IMR-90 (cell line): Measurements from ENCODE around the gene CC2D2B. TPM values are rescaled to one million over a fixed set of nuclear protein-coding genes. Genes with fewer than 3 reads are reported as not detected.

ENCODE experiments used
- ATAC-seq: fragments of 200-7000 bp; cut with Tn5 transposase; 2 replicates; pipeline ENCODE4 v1.9.1; 2020; ENCODE audit warnings: low read depth, mild to moderate bottlenecking, moderate library complexity
- BruUV-seq: library from RNA; stranded (reverse); fragments of 400-500 nt; replicated peaks from 2 replicates; lab custom pipeline; 2021; lab: Mats Ljungman, UMichigan
- CTCF ChIA-PET: fragments of 300-600 bp; formaldehyde crosslinking; extraction: SDS; loops from one replicate; lab custom pipeline; 2021; ENCODE audit warnings: antibody characterized with exemption; lab: Yijun Ruan, JAX
- POLR2A ChIA-PET: fragments of 300-600 bp; sonication (Branson Sonifier 250); formaldehyde crosslinking; loops from one replicate; lab custom pipeline; 2022; ENCODE audit warnings: antibody characterized with exemption; ENCODE audit not compliant: unreplicated experiment; lab: Charles Lee
- DNase-seq: peaks from one replicate; pipeline ENCODE4 v3.0.0; 2013
- H2AFZ ChIP-seq: replicated peaks from 2 replicates; pipeline ENCODE3; 2013; ENCODE audit warnings: low read length, mild to moderate bottlenecking; ENCODE audit not compliant: poor library complexity
- H2AK5ac ChIP-seq: 2 replicates; pipeline ENCODE4 v1.6.1; 2013; ENCODE audit warnings: low read depth, low read length, inconsistent platforms
- H2AK9ac ChIP-seq: replicated peaks from 2 replicates; pipeline ENCODE3; 2013; ENCODE audit warnings: mild to moderate bottlenecking, low read depth, low read length, moderate library complexity; ENCODE audit not compliant: poor library complexity
- H2BK120ac ChIP-seq: 2 replicates; pipeline ENCODE4 v1.6.1; 2013; ENCODE audit warnings: low read depth, low read length, inconsistent platforms
- H2BK15ac ChIP-seq: 3 replicates; pipeline ENCODE4 v1.6.1; 2013; ENCODE audit warnings: low read depth, low read length, inconsistent platforms
- H2BK20ac ChIP-seq: 2 replicates; pipeline ENCODE4 v1.6.1; 2013; ENCODE audit warnings: low read depth, mild to moderate bottlenecking, inconsistent platforms, low read length, moderate library complexity
- H2BK5ac ChIP-seq: 2 replicates; pipeline ENCODE4 v1.6.1; 2013; ENCODE audit warnings: mild to moderate bottlenecking, low read depth, low read length, inconsistent platforms; ENCODE audit not compliant: poor library complexity, severe bottlenecking
- H3K14ac ChIP-seq: replicated peaks from 2 replicates; pipeline ENCODE4 v1.6.1; 2013; ENCODE audit warnings: low read depth, low read length, inconsistent platforms
- H3K18ac ChIP-seq: 2 replicates; pipeline ENCODE4 v1.6.1; 2013; ENCODE audit warnings: low read depth, low read length, control low read depth
- H3K23ac ChIP-seq: 2 replicates; pipeline ENCODE4 v1.6.1; 2013; ENCODE audit warnings: low read depth, low read length, inconsistent platforms
- H3K27ac ChIP-seq: 2 replicates; pipeline ENCODE4 v1.5.1; 2013; ENCODE audit warnings: mild to moderate bottlenecking, control low read depth, low read length; ENCODE audit not compliant: insufficient read depth
- H3K27me3 ChIP-seq: 2 replicates; pipeline ENCODE4 v1.6.1; 2013; ENCODE audit warnings: low read length; ENCODE audit not compliant: control insufficient read depth, insufficient read depth
- H3K36me3 ChIP-seq: 2 replicates; pipeline ENCODE4 v1.6.1; 2013; ENCODE audit warnings: low read length, mixed read lengths; ENCODE audit not compliant: control insufficient read depth, insufficient read depth
- H3K4ac ChIP-seq: 2 replicates; pipeline ENCODE4 v1.6.1; 2013; ENCODE audit warnings: low read depth, low read length, inconsistent platforms
- H3K4me1 ChIP-seq: 2 replicates; pipeline ENCODE4 v1.6.1; 2013; ENCODE audit warnings: low read length, mixed read lengths; ENCODE audit not compliant: control insufficient read depth, insufficient read depth
- H3K4me2 ChIP-seq: 2 replicates; pipeline ENCODE4 v1.6.1; 2013; ENCODE audit warnings: low read depth, mild to moderate bottlenecking, control low read depth, low read length, moderate library complexity
- H3K4me3 ChIP-seq: 2 replicates; pipeline ENCODE4 v1.5.1; 2013; ENCODE audit warnings: low read depth, mild to moderate bottlenecking, control low read depth, low read length, moderate library complexity; ENCODE audit not compliant: insufficient read depth
- H3K56ac ChIP-seq: 2 replicates; pipeline ENCODE4 v1.6.1; 2013; ENCODE audit warnings: low read length, inconsistent platforms; ENCODE audit not compliant: insufficient read depth; ENCODE audit errors: extremely low read depth
- H3K79me1 ChIP-seq, 2 experiments: 2 replicates each; pipeline ENCODE4 v1.6.1; 2013; ENCODE audit warnings: low read length in 2 of 2, inconsistent platforms in 1 of 2, low read depth in 1 of 2
- H3K9ac ChIP-seq: 2 replicates; pipeline ENCODE4 v1.6.1; 2013; ENCODE audit warnings: low read depth, low read length, control low read depth
- H3K9me1 ChIP-seq: 2 replicates; pipeline ENCODE4 v1.6.1; 2013; ENCODE audit warnings: low read length, inconsistent platforms; ENCODE audit not compliant: insufficient read depth
- H3K9me3 ChIP-seq: 2 replicates; pipeline ENCODE4 v1.6.1; 2013; ENCODE audit warnings: low read length; ENCODE audit not compliant: control insufficient read depth, insufficient read depth
- H4K20me1 ChIP-seq: 2 replicates; pipeline ENCODE4 v1.6.1; 2013; ENCODE audit warnings: low read length, inconsistent platforms; ENCODE audit not compliant: insufficient read depth
- H4K5ac ChIP-seq: 2 replicates; pipeline ENCODE4 v1.6.1; 2013; ENCODE audit warnings: mild to moderate bottlenecking, low read depth, low read length, control low read depth
- H4K8ac ChIP-seq, 2 experiments: 2 replicates each; pipeline ENCODE4 v1.6.1; 2013; ENCODE audit warnings: low read depth in 2 of 2, low read length in 2 of 2, control low read depth in 1 of 2, inconsistent platforms in 1 of 2
- H4K91ac ChIP-seq: 2 replicates; pipeline ENCODE4 v1.6.1; 2013; ENCODE audit warnings: low read depth, low read length, inconsistent platforms; ENCODE audit not compliant: insufficient read depth
- BHLHE40 ChIP-seq: fragments of 150-350 bp; IDR thresholded peaks from 2 replicates; pipeline ENCODE4 v1.6.1; 2016; ENCODE audit warnings: mild to moderate bottlenecking, low read depth, low read length
- CEBPB ChIP-seq: IDR thresholded peaks from 2 replicates; pipeline ENCODE4 v1.6.1; 2012; ENCODE audit warnings: low read depth, low read length, improper control_type of control experiment
- CHD1 ChIP-seq: IDR thresholded peaks from 2 replicates; pipeline ENCODE4 v1.6.1; 2012; ENCODE audit warnings: low read depth, low read length, improper control_type of control experiment
- ELK1 ChIP-seq: fragments of 150-350 bp; IDR thresholded peaks from 2 replicates; pipeline ENCODE4 v1.6.1; 2016; ENCODE audit warnings: low read depth, mild to moderate bottlenecking, low read length, moderate library complexity, borderline replicate concordance
- FOS ChIP-seq: fragments of 150-350 bp; IDR thresholded peaks from 2 replicates; pipeline ENCODE4 v1.6.1; 2016; ENCODE audit warnings: low read depth, low read length
- MAFK ChIP-seq: IDR thresholded peaks from 2 replicates; pipeline ENCODE4 v1.6.1; 2012; ENCODE audit warnings: low read depth, low read length, improper control_type of control experiment
- MAZ ChIP-seq: IDR thresholded peaks from 2 replicates; pipeline ENCODE4 v1.6.1; 2012; ENCODE audit warnings: low read depth, mild to moderate bottlenecking, low read length, improper control_type of control experiment, moderate library complexity, borderline replicate concordance
- MXI1 ChIP-seq: IDR thresholded peaks from 2 replicates; pipeline ENCODE4 v1.6.1; 2012; ENCODE audit warnings: low read depth, mild to moderate bottlenecking, low read length, moderate library complexity, borderline replicate concordance
- NFE2L2 ChIP-seq: fragments of 150-350 bp; IDR thresholded peaks from 2 replicates; pipeline ENCODE4 v1.6.1; 2016; ENCODE audit warnings: low read depth, mild to moderate bottlenecking, low read length
- POLR2A ChIP-seq: IDR thresholded peaks from 2 replicates; pipeline ENCODE4 v1.6.1; 2012; ENCODE audit warnings: mild to moderate bottlenecking, low read depth, low read length
- RAD21 ChIP-seq: IDR thresholded peaks from 2 replicates; pipeline ENCODE4 v1.6.1; 2012; ENCODE audit warnings: low read length, improper control_type of control experiment
- RCOR1 ChIP-seq: IDR thresholded peaks from 2 replicates; pipeline ENCODE4 v1.6.1; 2012; ENCODE audit warnings: mild to moderate bottlenecking, low read length, improper control_type of control experiment; ENCODE audit not compliant: insufficient replicate concordance
- RFX5 ChIP-seq: IDR thresholded peaks from 2 replicates; pipeline ENCODE4 v1.8.0; 2012; ENCODE audit warnings: low read depth, mild to moderate bottlenecking, low read length, moderate library complexity
- SMC3 ChIP-seq: fragments of 150-350 bp; IDR thresholded peaks from 2 replicates; pipeline ENCODE4 v1.6.1; 2016; ENCODE audit warnings: low read depth, mild to moderate bottlenecking, antibody characterized with exemption, low read length, moderate library complexity
- WGBS, 2 experiments: methylation state at CpG; one replicate each; pipeline versions ENCODE4 v1.1.5 to v1.1.7; 2013; ENCODE audit warnings: missing lambda C conversion rate in 2 of 2; ENCODE audit not compliant: insufficient read length in 1 of 2; ENCODE audit errors: extremely low coverage in 2 of 2; 5-methylcytosine and 5-hydroxymethylcytosine counted together
- dilution Hi-C: fragments of 300-500 bp; cut with HindIII; formaldehyde crosslinking; loops from one replicate; pipeline ENCODE4 v1.14.3; 2018; ENCODE audit warnings: low sequenced_read_pairs; ENCODE audit not compliant: unreplicated experiment
- in situ Hi-C: fragments of 300-500 bp; cut with MboI; formaldehyde crosslinking; loops from 3 replicates; pipeline ENCODE4 v1.14.3; 2019; ENCODE audit warnings: low sequenced_read_pairs, inconsistent platforms, mixed read lengths
- intact Hi-C: fragments of 100-400 bp; cut with micrococcal nuclease; formaldehyde crosslinking; loops from 2 replicates; pipeline ENCODE4 v1.10.0; 2022
- polyA plus RNA-seq, 3 experiments: library from polyadenylated mRNA; depleted of rRNA; stranded (reverse); fragments of >200 nt; gene quantifications; 2 replicates each; pipeline ENCODE4 v1.2.3, GENCODE V29; 2012; ENCODE audit warnings: low replicate concordance in 1 of 3
- total RNA-seq: library from RNA; depleted of rRNA; stranded (reverse); fragments of >200 nt; gene quantifications from 2 replicates; pipeline ENCODE4 v1.2.3, GENCODE V29; 2012
- TF ChIP-seq, protein P1 (sequence below): conservative IDR thresholded peaks from 2 replicates; pipeline ENCODE4 v1.5.1; 2012; ENCODE audit warnings: mild to moderate bottlenecking, low read depth, low read length, improper control_type of control experiment

The CC2D2B gene
- total and polyA plus RNA-seq, 2 of the 4 experiments (the other 2 are of a cell fraction), result not detected

DNA sequence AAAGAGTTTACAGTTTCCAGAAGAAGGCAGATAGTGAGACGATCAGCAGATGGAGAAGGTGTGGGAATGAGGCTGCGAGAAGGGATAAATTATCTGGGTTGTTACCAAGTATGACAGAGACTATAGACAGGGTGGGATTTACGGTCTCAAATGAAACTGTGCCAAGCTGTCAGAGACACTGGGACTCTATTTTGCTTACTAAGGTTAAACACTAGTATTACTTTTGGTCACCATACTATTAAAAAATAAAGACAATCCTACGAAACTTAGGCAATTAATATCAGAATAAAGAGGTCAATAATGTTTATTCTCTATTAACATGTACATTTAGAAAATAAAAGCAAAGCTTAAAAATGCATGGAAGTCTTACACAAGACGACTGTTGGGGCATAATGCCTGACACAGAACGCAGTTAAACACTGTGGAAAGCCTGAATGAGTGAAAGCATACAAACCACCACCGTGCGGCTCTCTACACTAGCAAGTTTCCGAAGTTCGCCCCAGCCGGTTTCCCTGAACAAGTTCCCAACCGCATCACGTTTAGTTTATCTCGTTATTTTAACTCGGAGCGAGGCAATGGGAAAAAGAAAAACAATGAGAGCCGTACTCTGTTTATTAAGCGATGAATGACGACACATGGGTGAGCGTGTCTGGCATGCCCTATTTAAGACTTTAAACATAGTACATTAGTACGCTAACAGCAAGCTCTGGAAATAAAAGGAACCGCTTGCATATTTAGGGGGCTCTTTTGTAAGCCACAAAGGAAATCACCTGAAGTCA is 909 bp upstream of the CC2D2B start:
- dilution Hi-C loops (no loop called here), intact Hi-C loops (loop anchor here (1.0 to 2.0 kb wide), 3 partner anchors 76 to 213 kb away; partner anchors contain the start of gene CCNJ), in situ Hi-C loops (no loop called here)
- Histone ChIP-seq H4K20me1 (no peaks in the 10 kb centered on the region), H3K18ac (no peak overlapping the region), H3K4ac (no peak overlapping the region), H3K9me3 (no peaks in the 10 kb centered on the region), H3K79me1 (peaks cover 0 to 6% of the 10 kb centered on the region in 2 experiments; a peak in 1 of 4 replicates), H3K27me3 (no peaks in the 10 kb centered on the region), H2AK5ac (no peak overlapping the region), H2AK9ac (peak overlapping the region; percentile 89), H2BK5ac (peak overlapping the region; percentile 69), H4K91ac (no peak overlapping the region), H3K36me3 (peaks cover 2% of the 10 kb centered on the region; the same call in 1 of the 2 replicates), H3K4me3 (peak overlapping the region; percentile 85), H4K5ac (no peak overlapping the region), H3K23ac (peak overlapping the region; percentile 82; the same call in 1 of the 2 replicates), H3K9ac (peak overlapping the region; percentile 82), H2AFZ (peak overlapping the region; percentile 100), H3K4me1 (no peaks in the 10 kb centered on the region), H3K27ac (peak overlapping the region; percentile 79; the same call in 1 of the 2 replicates), H2BK20ac (no peak overlapping the region), H2BK120ac (no peak overlapping the region), H3K56ac (peak overlapping the region; percentile 79; the same call in 1 of the 2 replicates), H3K9me1 (no peaks in the 10 kb centered on the region), H3K4me2 (peak overlapping the region; percentile 83), H3K14ac (peak overlapping the region; percentile 54; the same call in 1 of the 2 replicates), H2BK15ac (no peak overlapping the region), H4K8ac (no peak overlapping the region; a peak in 1 of 4 replicates)
- TF ChIP-seq ELK1, result no peak
- no peak; the same call in 1 of the 2 replicates for TF ChIP-seq MXI1
- no peak for TF ChIP-seq RFX5
- peak; percentile 54; the same call in 1 of the 2 replicates for TF ChIP-seq MAFK
- TF ChIP-seq BHLHE40, result no peak
- TF ChIP-seq FOS, result no peak
- no peak for TF ChIP-seq CEBPB
- TF ChIP-seq RCOR1, result no peak
- TF ChIP-seq SMC3, result no peak
- peak; percentile 27 for TF ChIP-seq RAD21
- TF ChIP-seq POLR2A, result no peak
- TF ChIP-seq MAZ, result no peak
- no peak for TF ChIP-seq NFE2L2
- TF ChIP-seq CHD1, result no peak
- TF ChIP-seq, protein P1, sequence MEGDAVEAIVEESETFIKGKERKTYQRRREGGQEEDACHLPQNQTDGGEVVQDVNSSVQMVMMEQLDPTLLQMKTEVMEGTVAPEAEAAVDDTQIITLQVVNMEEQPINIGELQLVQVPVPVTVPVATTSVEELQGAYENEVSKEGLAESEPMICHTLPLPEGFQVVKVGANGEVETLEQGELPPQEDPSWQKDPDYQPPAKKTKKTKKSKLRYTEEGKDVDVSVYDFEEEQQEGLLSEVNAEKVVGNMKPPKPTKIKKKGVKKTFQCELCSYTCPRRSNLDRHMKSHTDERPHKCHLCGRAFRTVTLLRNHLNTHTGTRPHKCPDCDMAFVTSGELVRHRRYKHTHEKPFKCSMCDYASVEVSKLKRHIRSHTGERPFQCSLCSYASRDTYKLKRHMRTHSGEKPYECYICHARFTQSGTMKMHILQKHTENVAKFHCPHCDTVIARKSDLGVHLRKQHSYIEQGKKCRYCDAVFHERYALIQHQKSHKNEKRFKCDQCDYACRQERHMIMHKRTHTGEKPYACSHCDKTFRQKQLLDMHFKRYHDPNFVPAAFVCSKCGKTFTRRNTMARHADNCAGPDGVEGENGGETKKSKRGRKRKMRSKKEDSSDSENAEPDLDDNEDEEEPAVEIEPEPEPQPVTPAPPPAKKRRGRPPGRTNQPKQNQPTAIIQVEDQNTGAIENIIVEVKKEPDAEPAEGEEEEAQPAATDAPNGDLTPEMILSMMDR, result 0 out of 2 replicates have a peak, but pooled peaks have one; percentile 8
- BruUV-seq, result no TSS peak
- CTCF ChIA-PET, result interaction anchor here (0.5 to 2.1 kb wide), 9 partner anchors 11 to 1166 kb away, joined by 3 to 8 read pairs (median 4); partner anchors contain the start of gene TCTN3
- 0% methylated on average over 9 of the region's 22 CpGs; no CpG with 5 or more reads in 1 of the 2 experiments for WGBS, 2 experiments
- peak; percentile 67 for DNase-seq
- POLR2A ChIA-PET, result no interaction called here
- ATAC-seq, result peak; percentile 67
